B cell (primary cell): ENCODE results near the gene ENTHD1.

ENCODE experiments used
- EZH2 ChIP-seq: IDR thresholded peaks from 2 replicates; pipeline ENCODE4 v1.6.1; 2012; ENCODE audit warnings: borderline replicate concordance, low read depth, mild to moderate bottlenecking, moderate library complexity, low read length; ENCODE audit not compliant: insufficient read depth, poor library complexity, severe bottlenecking
- TF ChIP-seq, protein P1 (sequence below): fragments of 200-600 bp; IDR thresholded peaks from one replicate; pipeline ENCODE4 v1.8.0; 2022; ENCODE audit warnings: antibody characterized with exemption, mild to moderate bottlenecking

DNA sequence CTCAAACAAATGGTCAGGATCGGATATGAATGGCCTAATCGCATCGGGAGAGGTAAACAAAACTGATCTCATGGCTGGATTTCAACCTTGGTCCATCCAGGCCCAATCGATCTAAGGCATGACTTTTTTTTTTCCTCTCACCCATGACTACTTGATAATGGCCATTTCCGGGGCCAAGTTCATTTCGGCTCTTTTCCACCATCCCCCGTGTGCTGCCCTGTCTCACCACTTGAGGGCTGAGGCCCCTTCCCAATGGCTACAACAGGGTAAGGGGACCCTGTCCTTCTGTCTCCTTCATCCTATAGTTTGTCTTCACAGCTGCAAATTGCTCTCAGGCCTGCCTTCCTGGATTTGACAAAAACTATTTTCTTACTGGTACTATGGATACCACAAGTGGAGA lies 34.0 kb upstream of the ENTHD1 start:
- TF ChIP-seq, protein P1, sequence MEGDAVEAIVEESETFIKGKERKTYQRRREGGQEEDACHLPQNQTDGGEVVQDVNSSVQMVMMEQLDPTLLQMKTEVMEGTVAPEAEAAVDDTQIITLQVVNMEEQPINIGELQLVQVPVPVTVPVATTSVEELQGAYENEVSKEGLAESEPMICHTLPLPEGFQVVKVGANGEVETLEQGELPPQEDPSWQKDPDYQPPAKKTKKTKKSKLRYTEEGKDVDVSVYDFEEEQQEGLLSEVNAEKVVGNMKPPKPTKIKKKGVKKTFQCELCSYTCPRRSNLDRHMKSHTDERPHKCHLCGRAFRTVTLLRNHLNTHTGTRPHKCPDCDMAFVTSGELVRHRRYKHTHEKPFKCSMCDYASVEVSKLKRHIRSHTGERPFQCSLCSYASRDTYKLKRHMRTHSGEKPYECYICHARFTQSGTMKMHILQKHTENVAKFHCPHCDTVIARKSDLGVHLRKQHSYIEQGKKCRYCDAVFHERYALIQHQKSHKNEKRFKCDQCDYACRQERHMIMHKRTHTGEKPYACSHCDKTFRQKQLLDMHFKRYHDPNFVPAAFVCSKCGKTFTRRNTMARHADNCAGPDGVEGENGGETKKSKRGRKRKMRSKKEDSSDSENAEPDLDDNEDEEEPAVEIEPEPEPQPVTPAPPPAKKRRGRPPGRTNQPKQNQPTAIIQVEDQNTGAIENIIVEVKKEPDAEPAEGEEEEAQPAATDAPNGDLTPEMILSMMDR: no peak
- no peak for TF ChIP-seq EZH2
